WTC11 (cell line): ENCODE results near the gene CLASP1. TPM values are rescaled to one million over a fixed set of nuclear protein-coding genes. Genes with fewer than 3 reads are reported as not detected.

Source experiments
- ATAC-seq: fragments of 200-7000 bp; cut with Tn5 transposase; 2 replicates; pipeline ENCODE4 v1.10.0; 2021; ENCODE audit warnings: mild to moderate bottlenecking, moderate library complexity
- CTCF ChIA-PET: fragments of 300-600 bp; sonication (Branson Sonifier 250); formaldehyde crosslinking; loops from one replicate; lab custom pipeline; 2021; ENCODE audit warnings: antibody characterized with exemption; lab: Charles Lee
- POLR2A ChIA-PET: fragments of 350-600 bp; sonication (Branson Sonifier 250); formaldehyde crosslinking; loops from one replicate; lab custom pipeline; 2021; ENCODE audit warnings: antibody characterized with exemption; lab: Charles Lee
- DNase-seq: peaks from one replicate; pipeline ENCODE4 v3.0.0; 2021; ENCODE audit warnings: low spot score
- H3K27ac Mint-ChIP-seq: 2 replicates; pipeline ENCODE4 v1.8.0; 2021; ENCODE audit warnings: mixed read lengths
- H3K27me3 Mint-ChIP-seq: 2 replicates; pipeline ENCODE4 v1.8.0; 2021; ENCODE audit warnings: low read depth, mild to moderate bottlenecking, moderate library complexity, mixed read lengths
- H3K36me3 Mint-ChIP-seq: 2 replicates; pipeline ENCODE4 v1.8.0; 2021; ENCODE audit warnings: mixed read lengths
- H3K4me1 Mint-ChIP-seq: 2 replicates; pipeline ENCODE4 v1.8.0; 2022; ENCODE audit warnings: mixed read lengths
- H3K4me3 Mint-ChIP-seq: 2 replicates; pipeline ENCODE4 v1.8.0; 2021; ENCODE audit warnings: mild to moderate bottlenecking, moderate library complexity, mixed read lengths
- H3K9me3 Mint-ChIP-seq: 2 replicates; pipeline ENCODE4 v1.8.0; 2021; ENCODE audit warnings: mixed read lengths
- GRHL2 ChIP-seq: fragments of 250-450 bp; sonication (Bioruptor Pico); IDR thresholded peaks from 2 replicates; pipeline ENCODE4 v1.8.0; 2022; ENCODE audit warnings: mild to moderate bottlenecking, moderate library complexity; ENCODE audit not compliant: insufficient replicate concordance, severe bottlenecking
- HMGA2 ChIP-seq: fragments of 250-450 bp; sonication (Bioruptor Pico); IDR thresholded peaks from 2 replicates; pipeline ENCODE4 v1.4.0; 2021; ENCODE audit warnings: mild to moderate bottlenecking, moderate library complexity
- NFATC4 ChIP-seq: fragments of 250-450 bp; sonication (Bioruptor Pico); IDR thresholded peaks from 2 replicates; pipeline ENCODE4 v1.9.0; 2021; ENCODE audit warnings: mild to moderate bottlenecking
- NFE2L1 ChIP-seq: sonication (generic); formaldehyde crosslinking; IDR thresholded peaks from 2 replicates; pipeline ENCODE4 v1.8.1; 2023; ENCODE audit warnings: missing genetic modification reagents
- RORB ChIP-seq: fragments of 250-450 bp; sonication (Bioruptor Pico); IDR thresholded peaks from 2 replicates; pipeline ENCODE4 v1.9.0; 2021; ENCODE audit warnings: mild to moderate bottlenecking
- SMAD4 ChIP-seq: sonication (generic); formaldehyde crosslinking; IDR thresholded peaks from 2 replicates; pipeline ENCODE4 v1.8.0; 2022; ENCODE audit warnings: mild to moderate bottlenecking, missing genetic modification reagents
- STAT6 ChIP-seq: sonication (generic); formaldehyde crosslinking; conservative IDR thresholded peaks from 2 replicates; pipeline ENCODE4 v1.8.1; 2023; ENCODE audit warnings: mild to moderate bottlenecking, low read depth, missing genetic modification reagents, moderate library complexity
- TEAD4 ChIP-seq: sonication (generic); formaldehyde crosslinking; IDR thresholded peaks from 2 replicates; pipeline ENCODE4 v1.8.0; 2022; ENCODE audit warnings: mild to moderate bottlenecking, missing genetic modification reagents
- USF2 ChIP-seq: sonication (generic); formaldehyde crosslinking; IDR thresholded peaks from 2 replicates; pipeline ENCODE4 v1.8.1; 2023; ENCODE audit warnings: mild to moderate bottlenecking, missing genetic modification reagents, moderate library complexity
- ZNF232 ChIP-seq: sonication (generic); formaldehyde crosslinking; IDR thresholded peaks from 2 replicates; pipeline ENCODE4 v1.8.0; 2022; ENCODE audit warnings: mild to moderate bottlenecking, missing genetic modification reagents
- ZNF281 ChIP-seq: sonication (generic); formaldehyde crosslinking; IDR thresholded peaks from 2 replicates; pipeline ENCODE4 v1.8.0; 2023; ENCODE audit warnings: mild to moderate bottlenecking, missing genetic modification reagents
- ZNF317 ChIP-seq: sonication (generic); formaldehyde crosslinking; IDR thresholded peaks from 2 replicates; pipeline ENCODE4 v1.8.1; 2023; ENCODE audit warnings: low read depth, mild to moderate bottlenecking, moderate library complexity, missing genetic modification reagents, borderline replicate concordance
- ZNF425 ChIP-seq: fragments of 250-450 bp; sonication (Bioruptor Pico); conservative IDR thresholded peaks from 2 replicates; pipeline ENCODE4 v1.9.0; 2021; ENCODE audit warnings: mild to moderate bottlenecking
- ZNF512 ChIP-seq: sonication (generic); formaldehyde crosslinking; IDR thresholded peaks from 2 replicates; pipeline ENCODE4 v1.8.1; 2022; ENCODE audit warnings: missing genetic modification reagents, borderline replicate concordance
- total RNA-seq: library from RNA; stranded (reverse); gene quantifications from 3 replicates; pipeline ENCODE4 v1.2.3, GENCODE V29; 2021
- TF ChIP-seq, protein P1 (sequence below): sonication (generic); formaldehyde crosslinking; IDR thresholded peaks from 2 replicates; pipeline ENCODE4 v1.8.1; 2022; ENCODE audit warnings: mild to moderate bottlenecking, missing genetic modification reagents, moderate library complexity, borderline replicate concordance
- TF ChIP-seq, protein P2 (sequence below): sonication (generic); formaldehyde crosslinking; IDR thresholded peaks from 2 replicates; pipeline ENCODE4 v1.8.1; 2023; ENCODE audit warnings: mild to moderate bottlenecking, missing genetic modification reagents
- TF ChIP-seq, protein P3 (sequence below): fragments of 200-600 bp; IDR thresholded peaks from 2 replicates; pipeline ENCODE4 v1.8.0; 2022; ENCODE audit warnings: antibody characterized with exemption
- TF ChIP-seq, protein P4 (sequence below): sonication (generic); formaldehyde crosslinking; IDR thresholded peaks from 2 replicates; pipeline ENCODE4 v1.8.1; 2022; ENCODE audit warnings: mild to moderate bottlenecking, moderate library complexity, missing genetic modification reagents

The CLASP1 gene
- total RNA-seq, 1 experiment from 2014 or later: 50.0 TPM

- TF ChIP-seq ZNF425 (CRISPR knock-in tag) (no peak), ZNF232 (no peak), RORB (CRISPR knock-in tag) (no peak)
Observed at GRCh38 chr2:121435790-121436189, 213.5 kb downstream of the CLASP1 start (continued).

- no peak overlapping the region for H3K4me3 Mint-ChIP-seq
- H3K36me3 Mint-ChIP-seq: peaks cover 21% of the 10 kb centered on the region
- H3K27ac Mint-ChIP-seq: no peak overlapping the region
- CTCF ChIA-PET: interaction anchor here (1.1 kb wide), 1 partner anchor 29 kb away, joined by 4 read pairs; no protein-coding TSS in a partner anchor
- H3K27me3 Mint-ChIP-seq: no peaks in the 10 kb centered on the region
- no peaks in the 10 kb centered on the region for H3K4me1 Mint-ChIP-seq
- no peak for TF ChIP-seq TEAD4 (CRISPR knock-in tag)
- no peak for TF ChIP-seq NFE2L1 (CRISPR knock-in tag)
- TF ChIP-seq, protein P1, sequence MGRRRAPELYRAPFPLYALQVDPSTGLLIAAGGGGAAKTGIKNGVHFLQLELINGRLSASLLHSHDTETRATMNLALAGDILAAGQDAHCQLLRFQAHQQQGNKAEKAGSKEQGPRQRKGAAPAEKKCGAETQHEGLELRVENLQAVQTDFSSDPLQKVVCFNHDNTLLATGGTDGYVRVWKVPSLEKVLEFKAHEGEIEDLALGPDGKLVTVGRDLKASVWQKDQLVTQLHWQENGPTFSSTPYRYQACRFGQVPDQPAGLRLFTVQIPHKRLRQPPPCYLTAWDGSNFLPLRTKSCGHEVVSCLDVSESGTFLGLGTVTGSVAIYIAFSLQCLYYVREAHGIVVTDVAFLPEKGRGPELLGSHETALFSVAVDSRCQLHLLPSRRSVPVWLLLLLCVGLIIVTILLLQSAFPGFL: no peak
- TF ChIP-seq, protein P2, sequence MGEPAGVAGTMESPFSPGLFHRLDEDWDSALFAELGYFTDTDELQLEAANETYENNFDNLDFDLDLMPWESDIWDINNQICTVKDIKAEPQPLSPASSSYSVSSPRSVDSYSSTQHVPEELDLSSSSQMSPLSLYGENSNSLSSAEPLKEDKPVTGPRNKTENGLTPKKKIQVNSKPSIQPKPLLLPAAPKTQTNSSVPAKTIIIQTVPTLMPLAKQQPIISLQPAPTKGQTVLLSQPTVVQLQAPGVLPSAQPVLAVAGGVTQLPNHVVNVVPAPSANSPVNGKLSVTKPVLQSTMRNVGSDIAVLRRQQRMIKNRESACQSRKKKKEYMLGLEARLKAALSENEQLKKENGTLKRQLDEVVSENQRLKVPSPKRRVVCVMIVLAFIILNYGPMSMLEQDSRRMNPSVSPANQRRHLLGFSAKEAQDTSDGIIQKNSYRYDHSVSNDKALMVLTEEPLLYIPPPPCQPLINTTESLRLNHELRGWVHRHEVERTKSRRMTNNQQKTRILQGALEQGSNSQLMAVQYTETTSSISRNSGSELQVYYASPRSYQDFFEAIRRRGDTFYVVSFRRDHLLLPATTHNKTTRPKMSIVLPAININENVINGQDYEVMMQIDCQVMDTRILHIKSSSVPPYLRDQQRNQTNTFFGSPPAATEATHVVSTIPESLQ (CRISPR knock-in tag): no peak
- TF ChIP-seq GRHL2 (CRISPR knock-in tag): no peak
- TF ChIP-seq ZNF317: no peak
- TF ChIP-seq, protein P3, sequence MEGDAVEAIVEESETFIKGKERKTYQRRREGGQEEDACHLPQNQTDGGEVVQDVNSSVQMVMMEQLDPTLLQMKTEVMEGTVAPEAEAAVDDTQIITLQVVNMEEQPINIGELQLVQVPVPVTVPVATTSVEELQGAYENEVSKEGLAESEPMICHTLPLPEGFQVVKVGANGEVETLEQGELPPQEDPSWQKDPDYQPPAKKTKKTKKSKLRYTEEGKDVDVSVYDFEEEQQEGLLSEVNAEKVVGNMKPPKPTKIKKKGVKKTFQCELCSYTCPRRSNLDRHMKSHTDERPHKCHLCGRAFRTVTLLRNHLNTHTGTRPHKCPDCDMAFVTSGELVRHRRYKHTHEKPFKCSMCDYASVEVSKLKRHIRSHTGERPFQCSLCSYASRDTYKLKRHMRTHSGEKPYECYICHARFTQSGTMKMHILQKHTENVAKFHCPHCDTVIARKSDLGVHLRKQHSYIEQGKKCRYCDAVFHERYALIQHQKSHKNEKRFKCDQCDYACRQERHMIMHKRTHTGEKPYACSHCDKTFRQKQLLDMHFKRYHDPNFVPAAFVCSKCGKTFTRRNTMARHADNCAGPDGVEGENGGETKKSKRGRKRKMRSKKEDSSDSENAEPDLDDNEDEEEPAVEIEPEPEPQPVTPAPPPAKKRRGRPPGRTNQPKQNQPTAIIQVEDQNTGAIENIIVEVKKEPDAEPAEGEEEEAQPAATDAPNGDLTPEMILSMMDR: no peak
- TF ChIP-seq NFATC4 (CRISPR knock-in tag): no peak
- no peak for TF ChIP-seq ZNF512
- TF ChIP-seq ZNF281 (CRISPR knock-in tag): no peak
- TF ChIP-seq, protein P4, sequence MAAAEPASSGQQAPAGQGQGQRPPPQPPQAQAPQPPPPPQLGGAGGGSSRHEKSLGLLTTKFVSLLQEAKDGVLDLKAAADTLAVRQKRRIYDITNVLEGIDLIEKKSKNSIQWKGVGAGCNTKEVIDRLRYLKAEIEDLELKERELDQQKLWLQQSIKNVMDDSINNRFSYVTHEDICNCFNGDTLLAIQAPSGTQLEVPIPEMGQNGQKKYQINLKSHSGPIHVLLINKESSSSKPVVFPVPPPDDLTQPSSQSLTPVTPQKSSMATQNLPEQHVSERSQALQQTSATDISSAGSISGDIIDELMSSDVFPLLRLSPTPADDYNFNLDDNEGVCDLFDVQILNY (CRISPR knock-in tag): no peak
- TF ChIP-seq USF2 (CRISPR knock-in tag): no peak
- TF ChIP-seq HMGA2 (CRISPR knock-in tag): no peak
- no peak for TF ChIP-seq STAT6 (CRISPR knock-in tag)
- TF ChIP-seq SMAD4 (CRISPR knock-in tag): no peak
- no peaks in the 10 kb centered on the region for H3K9me3 Mint-ChIP-seq
- ATAC-seq (no peak), DNase-seq (no peak)
- POLR2A ChIA-PET: no interaction called here
Observed at GRCh38 chr2:121431214-121431613, 218.0 kb downstream of the CLASP1 start.
